Right lobe of liver (tissue), 4 donors: ENCODE results near the gene SNTB2.
A peak's percentile ranks its signal among the peaks of the same experiment; 100 is the strongest.

Source experiments
- CTCF ChIP-seq, 4 donors: fragments of 200-600 bp in 3 of 4; fragments of 450-650 bp in 1 of 4; IDR thresholded peaks; one replicate each; pipeline versions ENCODE4 v1.5.1 to v1.8.0; 2016 to 2022; ENCODE audit warnings: antibody characterized with exemption in 4 of 4, mild to moderate bottlenecking in 2 of 4
- POLR2A ChIP-seq: fragments of 450-650 bp; IDR thresholded peaks from one replicate; pipeline ENCODE4 v1.6.1; 2017; ENCODE audit warnings: antibody characterized with exemption, mild to moderate bottlenecking
- donor health status: DM: no; HTN: no; CAD: no.
- donor health status: DM: no; HTN: no; CAD: no.
- donor health status: DM: no; HTN: yes; CAD: no.

DNA sequence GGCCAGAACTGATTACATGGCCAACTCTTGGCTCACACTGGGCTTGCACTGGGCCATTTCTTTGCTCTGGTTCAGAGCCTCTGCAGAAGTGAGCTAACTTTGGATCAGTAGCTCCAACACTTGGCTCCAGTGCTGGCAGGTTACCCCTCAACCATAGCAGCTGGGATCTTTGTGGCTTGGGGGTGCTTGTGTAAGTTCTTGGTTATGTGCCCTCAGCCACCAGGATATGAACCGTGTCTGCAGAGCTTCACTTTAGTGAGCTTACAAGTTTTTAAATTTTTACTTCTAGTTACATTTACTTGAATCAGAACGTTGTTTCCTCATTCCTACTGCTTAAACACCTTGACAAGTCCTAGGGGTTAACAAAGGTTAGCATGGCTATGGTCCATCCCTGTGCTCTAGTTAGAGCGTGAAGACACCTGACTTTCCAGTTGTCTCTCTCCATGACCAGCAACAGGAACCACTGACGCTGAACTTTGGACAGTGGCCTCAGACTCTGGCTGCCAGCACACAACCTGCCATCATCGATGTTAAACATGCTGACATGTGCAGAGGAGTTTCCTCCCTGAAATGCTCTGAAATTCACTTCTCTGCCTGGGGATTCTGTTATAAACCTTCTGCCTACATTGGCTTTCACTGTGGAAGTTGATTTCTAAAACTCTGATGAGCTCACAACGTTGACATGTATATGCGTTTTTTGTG, 139.4 kb downstream of the SNTB2 start:
- TF ChIP-seq POLR2A = peak; percentile 56
- TF ChIP-seq CTCF (IDR thresholded peaks at IDR 0.05) = no peak
